Tibial nerve (tissue), 3 donors: ENCODE data around the gene ACAP1.

ENCODE experiments used
- POLR2A ChIP-seq, 2 donors: fragments of 450-650 bp; IDR thresholded peaks; one replicate each; pipeline ENCODE4 v1.6.1; 2017; ENCODE audit warnings: antibody characterized with exemption in 2 of 2, mild to moderate bottlenecking in 2 of 2, moderate library complexity in 2 of 2
- TF ChIP-seq, protein P1 (sequence below), 5 experiments: fragments of 200-600 bp in 3 of 5; fragments of 450-650 bp in 2 of 5; sonication (generic) in 3 of 5; IDR thresholded peaks; one replicate each; pipeline ENCODE4 v1.5.1; 2016 to 2019; ENCODE audit warnings: antibody characterized with exemption in 5 of 5, mild to moderate bottlenecking in 3 of 5, moderate library complexity in 2 of 5

DNA sequence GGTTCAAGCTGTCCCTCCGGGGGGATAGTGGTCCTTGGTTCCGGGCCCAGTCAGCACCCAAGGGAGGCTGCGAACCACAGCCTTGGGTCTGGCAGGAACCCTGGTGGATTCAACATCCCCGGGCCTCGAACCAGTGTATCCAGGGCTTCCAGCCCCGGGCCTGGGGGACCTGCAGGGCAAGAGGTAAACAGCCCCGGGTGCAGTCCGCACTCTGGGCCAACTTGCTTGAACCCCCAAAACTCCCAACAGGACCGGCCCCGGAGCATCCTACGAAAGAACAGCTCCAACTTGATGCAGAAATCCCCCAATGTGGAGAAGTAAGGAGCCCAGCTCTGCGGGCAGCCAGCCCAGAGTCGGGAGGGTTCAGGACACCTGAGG lies 5.7 kb upstream of the ACAP1 start:
- TF ChIP-seq POLR2A (IDR thresholded peaks at IDR 0.05): no peak
- TF ChIP-seq, protein P1, sequence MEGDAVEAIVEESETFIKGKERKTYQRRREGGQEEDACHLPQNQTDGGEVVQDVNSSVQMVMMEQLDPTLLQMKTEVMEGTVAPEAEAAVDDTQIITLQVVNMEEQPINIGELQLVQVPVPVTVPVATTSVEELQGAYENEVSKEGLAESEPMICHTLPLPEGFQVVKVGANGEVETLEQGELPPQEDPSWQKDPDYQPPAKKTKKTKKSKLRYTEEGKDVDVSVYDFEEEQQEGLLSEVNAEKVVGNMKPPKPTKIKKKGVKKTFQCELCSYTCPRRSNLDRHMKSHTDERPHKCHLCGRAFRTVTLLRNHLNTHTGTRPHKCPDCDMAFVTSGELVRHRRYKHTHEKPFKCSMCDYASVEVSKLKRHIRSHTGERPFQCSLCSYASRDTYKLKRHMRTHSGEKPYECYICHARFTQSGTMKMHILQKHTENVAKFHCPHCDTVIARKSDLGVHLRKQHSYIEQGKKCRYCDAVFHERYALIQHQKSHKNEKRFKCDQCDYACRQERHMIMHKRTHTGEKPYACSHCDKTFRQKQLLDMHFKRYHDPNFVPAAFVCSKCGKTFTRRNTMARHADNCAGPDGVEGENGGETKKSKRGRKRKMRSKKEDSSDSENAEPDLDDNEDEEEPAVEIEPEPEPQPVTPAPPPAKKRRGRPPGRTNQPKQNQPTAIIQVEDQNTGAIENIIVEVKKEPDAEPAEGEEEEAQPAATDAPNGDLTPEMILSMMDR (IDR thresholded peaks at IDR 0.05): no peak
